Measurements from ENCODE around the gene HK1.

The HK1 gene

GRCh38 chr10:69317175-69317604, 38.9 kb downstream of the HK1 start:
- Histone ChIP-seq H3K36me3 (ENCODE audit: control insufficient read depth, insufficient read depth, low read length) (no peaks in the 10 kb centered on the region), H4K8ac (ENCODE audit: low read depth, low read length) (no peak overlapping the region), H3K4me3 (ENCODE audit: low read length) (no peak overlapping the region), H2BK15ac (replicated peaks; ENCODE audit: low read depth) (no peak overlapping the region), H3K18ac (ENCODE audit: low read length) (no peak overlapping the region), H3K4me1 (ENCODE audit: control insufficient read depth, low read depth, low read length) (peaks cover 36% of the 10 kb centered on the region), H3K79me1 (ENCODE audit: low read length) (peaks cover 7% of the 10 kb centered on the region), H3K27ac (ENCODE audit: low read depth, low read length) (peak overlapping the region; percentile 92), H3K4me2 (ENCODE audit: low read length) (no peak overlapping the region), H2BK120ac (ENCODE audit: low read depth, low read length) (no peak overlapping the region), H3K56ac (ENCODE audit: low read length) (peak overlapping the region; percentile 95), H3K9ac (ENCODE audit: low read length) (peak overlapping the region; percentile 90), H3K23ac (ENCODE audit: low read length) (no peak overlapping the region), H4K5ac (ENCODE audit: low read length) (no peak overlapping the region), H3K27me3 (ENCODE audit: insufficient read depth, low read length, poor library complexity) (no peaks in the 10 kb centered on the region), H3K79me2 (ENCODE audit: control insufficient read depth, insufficient read depth, low read length) (peaks cover 35% of the 10 kb centered on the region), H2BK5ac (ENCODE audit: low read length) (peak overlapping the region; percentile 25), H3K4ac (ENCODE audit: low read depth, low read length) (no peak overlapping the region), H2AK5ac (ENCODE audit: low read length) (peak overlapping the region; percentile 11)
- DNase-seq: peak; percentile 87
- WGBS (ENCODE audit: extremely low coverage, insufficient coverage, low lambda C conversion rate): no CpG with 5 or more reads among the region's 3 CpGs

DNA sequence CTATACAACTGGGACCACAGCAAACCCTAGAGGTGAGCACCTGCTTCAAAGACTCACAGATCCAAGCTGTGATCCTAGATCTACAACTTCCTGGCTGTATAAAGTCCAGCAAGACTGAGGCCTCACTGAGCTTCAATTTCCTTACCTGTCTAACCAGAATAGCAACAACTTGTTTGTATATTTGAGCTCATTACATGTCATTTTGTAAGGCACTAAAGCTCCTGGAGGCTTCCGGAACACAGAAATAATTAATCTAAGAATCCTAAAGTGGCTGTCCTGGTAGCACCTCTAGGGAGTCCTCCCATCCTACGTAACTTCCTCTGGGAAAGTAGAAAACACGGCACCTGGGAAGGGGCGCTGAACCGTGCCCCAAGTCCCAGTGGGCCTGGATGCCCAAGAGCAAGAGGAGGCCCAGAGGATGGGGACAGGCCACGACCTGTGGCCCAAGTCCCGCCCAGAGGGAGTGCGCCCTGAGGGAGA, 39.4 kb downstream of the HK1 start:
- Histone ChIP-seq H3K9ac (ENCODE audit: low read length) (peak overlapping the region; percentile 90), H3K4me2 (ENCODE audit: low read length) (peak overlapping the region; percentile 66), H3K79me1 (ENCODE audit: low read length) (peaks cover 7% of the 10 kb centered on the region), H3K4ac (ENCODE audit: low read depth, low read length) (peak overlapping the region; percentile 74), H3K27ac (ENCODE audit: low read depth, low read length) (peak overlapping the region; percentile 92), H2BK15ac (replicated peaks; ENCODE audit: low read depth) (no peak overlapping the region), H2AK5ac (ENCODE audit: low read length) (peak overlapping the region; percentile 11), H2BK5ac (ENCODE audit: low read length) (peak overlapping the region; percentile 95), H3K56ac (ENCODE audit: low read length) (peak overlapping the region; percentile 95), H3K36me3 (ENCODE audit: control insufficient read depth, insufficient read depth, low read length) (no peaks in the 10 kb centered on the region), H4K8ac (ENCODE audit: low read depth, low read length) (no peak overlapping the region), H3K4me3 (ENCODE audit: low read length) (no peak overlapping the region), H3K18ac (ENCODE audit: low read length) (peak overlapping the region; percentile 94), H4K5ac (ENCODE audit: low read length) (no peak overlapping the region), H3K27me3 (ENCODE audit: insufficient read depth, low read length, poor library complexity) (no peaks in the 10 kb centered on the region), H3K23ac (ENCODE audit: low read length) (no peak overlapping the region), H3K4me1 (ENCODE audit: control insufficient read depth, low read depth, low read length) (peaks cover 36% of the 10 kb centered on the region), H3K79me2 (ENCODE audit: control insufficient read depth, insufficient read depth, low read length) (peaks cover 38% of the 10 kb centered on the region), H2BK120ac (ENCODE audit: low read depth, low read length) (no peak overlapping the region)
- WGBS (ENCODE audit: extremely low coverage, insufficient coverage, low lambda C conversion rate): no CpG with 5 or more reads among the region's 8 CpGs
- no peak for DNase-seq

- H2BK5ac ChIP-seq (ENCODE audit: low read length): peak overlapping the region; percentile 95
- H3K79me1 ChIP-seq (ENCODE audit: low read length): peaks cover 7% of the 10 kb centered on the region
- H3K79me2 ChIP-seq (ENCODE audit: control insufficient read depth, insufficient read depth, low read length): peaks cover 44% of the 10 kb centered on the region
- H3K27ac ChIP-seq (ENCODE audit: low read depth, low read length): peak overlapping the region; percentile 92
- no CpG with 5 or more reads among the region's 90 CpGs for WGBS (ENCODE audit: extremely low coverage, insufficient coverage, low lambda C conversion rate)
- H2BK120ac ChIP-seq (ENCODE audit: low read depth, low read length): no peak overlapping the region
- no peak overlapping the region for H2AK5ac ChIP-seq (ENCODE audit: low read length)
- peak overlapping the region; percentile 66 for H3K4me2 ChIP-seq (ENCODE audit: low read length)
- peak overlapping the region; percentile 95 for H3K56ac ChIP-seq (ENCODE audit: low read length)
- no peaks in the 10 kb centered on the region for H3K36me3 ChIP-seq (ENCODE audit: control insufficient read depth, insufficient read depth, low read length)
- H3K27me3 ChIP-seq (ENCODE audit: insufficient read depth, low read length, poor library complexity): no peaks in the 10 kb centered on the region
- H3K4ac ChIP-seq (ENCODE audit: low read depth, low read length): peak overlapping the region; percentile 74
- H3K23ac ChIP-seq (ENCODE audit: low read length): peak overlapping the region; percentile 57
- peak overlapping the region; percentile 94 for H3K18ac ChIP-seq (ENCODE audit: low read length)
- H4K5ac ChIP-seq (ENCODE audit: low read length): no peak overlapping the region
- H2BK15ac ChIP-seq (replicated peaks; ENCODE audit: low read depth): no peak overlapping the region
- H3K4me3 ChIP-seq (ENCODE audit: low read length): peak overlapping the region; percentile 93
- DNase-seq: peak; percentile 92
- H3K9ac ChIP-seq (ENCODE audit: low read length): peak overlapping the region; percentile 98
- H3K4me1 ChIP-seq (ENCODE audit: control insufficient read depth, low read depth, low read length): peaks cover 34% of the 10 kb centered on the region
- H4K8ac ChIP-seq (ENCODE audit: low read depth, low read length): peak overlapping the region; percentile 1
Observed at GRCh38 chr10:69318106-69318866, 40.0 kb downstream of the HK1 start.

DNA sequence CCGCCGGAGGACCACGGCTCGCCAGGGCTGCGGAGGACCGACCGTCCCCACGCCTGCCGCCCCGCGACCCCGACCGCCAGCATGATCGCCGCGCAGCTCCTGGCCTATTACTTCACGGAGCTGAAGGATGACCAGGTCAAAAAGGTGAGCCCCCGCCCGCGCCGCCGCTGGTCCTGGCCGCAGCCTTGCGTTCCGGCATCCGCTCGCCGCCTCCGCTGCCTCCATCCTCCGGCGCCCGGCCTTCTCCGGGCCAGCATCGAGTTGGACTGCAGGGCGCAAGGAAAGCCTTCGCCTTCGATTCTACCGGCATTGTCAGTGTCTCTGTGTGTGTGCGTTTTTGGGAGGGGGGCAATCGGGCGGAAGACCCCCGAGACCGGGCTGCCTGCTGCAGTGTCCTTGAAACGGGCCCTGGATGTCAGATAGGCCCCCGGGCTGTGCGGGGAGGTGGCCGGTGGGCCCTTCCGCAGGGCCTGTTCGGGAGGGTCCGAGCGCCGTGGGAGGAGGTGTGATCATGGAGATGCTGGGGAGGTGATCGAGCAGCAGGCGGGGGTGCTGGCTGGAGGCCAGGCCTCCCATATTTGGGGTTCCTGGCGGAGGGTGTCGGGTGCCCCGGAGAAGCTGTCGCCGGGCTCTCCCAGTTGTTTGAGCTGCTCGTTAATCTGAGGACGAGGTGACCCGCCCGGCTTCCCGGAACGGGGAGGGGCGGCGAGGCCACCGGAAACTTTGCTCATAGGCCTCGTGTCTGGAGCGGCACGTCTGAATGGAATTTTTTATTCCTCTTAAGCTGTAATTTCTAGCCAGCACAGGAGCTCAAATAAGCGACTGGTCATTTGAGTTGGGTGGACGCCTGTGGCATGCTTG, 40.8 kb downstream of the HK1 start:
- Histone ChIP-seq H3K4me1 (ENCODE audit: control insufficient read depth, low read depth, low read length) (peaks cover 35% of the 10 kb centered on the region), H2BK120ac (ENCODE audit: low read depth, low read length) (peak overlapping the region; percentile 30), H3K9ac (ENCODE audit: low read length) (peak overlapping the region; percentile 98), H3K23ac (ENCODE audit: low read length) (peak overlapping the region; percentile 52), H4K8ac (ENCODE audit: low read depth, low read length) (no peak overlapping the region), H3K36me3 (ENCODE audit: control insufficient read depth, insufficient read depth, low read length) (no peaks in the 10 kb centered on the region), H3K4me3 (ENCODE audit: low read length) (peak overlapping the region; percentile 93), H3K27ac (ENCODE audit: low read depth, low read length) (peak overlapping the region; percentile 79), H3K79me2 (ENCODE audit: control insufficient read depth, insufficient read depth, low read length) (peaks cover 52% of the 10 kb centered on the region), H4K5ac (ENCODE audit: low read length) (no peak overlapping the region), H3K56ac (ENCODE audit: low read length) (peak overlapping the region; percentile 97), H3K27me3 (ENCODE audit: insufficient read depth, low read length, poor library complexity) (no peaks in the 10 kb centered on the region), H3K18ac (ENCODE audit: low read length) (peak overlapping the region; percentile 81), H2BK5ac (ENCODE audit: low read length) (peak overlapping the region; percentile 91), H3K4me2 (ENCODE audit: low read length) (peak overlapping the region; percentile 56), H3K79me1 (ENCODE audit: low read length) (peaks cover 7% of the 10 kb centered on the region), H3K4ac (ENCODE audit: low read depth, low read length) (peak overlapping the region; percentile 39), H2BK15ac (replicated peaks; ENCODE audit: low read depth) (no peak overlapping the region), H2AK5ac (ENCODE audit: low read length) (peak overlapping the region; percentile 75)
- WGBS (ENCODE audit: extremely low coverage, insufficient coverage, low lambda C conversion rate): no CpG with 5 or more reads among the region's 73 CpGs
- no peak for DNase-seq

DNA sequence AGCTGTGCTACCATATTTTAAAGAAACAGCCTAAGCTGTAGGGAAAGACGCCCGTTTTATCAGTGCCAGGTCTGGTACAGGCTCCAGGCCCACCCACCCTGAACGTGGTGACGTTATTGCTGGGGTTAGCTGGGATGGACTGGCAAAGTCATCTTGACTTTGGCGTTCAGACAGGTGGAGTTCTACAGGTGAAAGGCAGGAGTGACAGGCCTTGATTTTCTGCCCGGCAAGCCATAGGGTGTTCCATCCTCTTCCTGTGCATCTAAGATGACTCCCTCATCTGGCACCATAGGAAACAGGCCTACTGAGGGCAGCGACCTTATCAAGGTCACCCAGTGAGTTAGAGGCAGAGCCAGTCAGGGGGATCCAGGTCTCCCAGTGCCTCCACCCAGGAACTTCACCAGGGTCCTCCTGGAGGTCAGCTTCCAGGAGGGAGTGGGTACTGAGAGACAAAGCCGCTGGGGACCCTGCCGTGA, 41.6 kb downstream of the HK1 start:
- Histone ChIP-seq H2BK5ac (ENCODE audit: low read length) (peak overlapping the region; percentile 23), H3K4me2 (ENCODE audit: low read length) (peak overlapping the region; percentile 56), H3K4ac (ENCODE audit: low read depth, low read length) (no peak overlapping the region), H4K5ac (ENCODE audit: low read length) (no peak overlapping the region), H3K27ac (ENCODE audit: low read depth, low read length) (no peak overlapping the region), H3K18ac (ENCODE audit: low read length) (peak overlapping the region; percentile 21), H3K23ac (ENCODE audit: low read length) (peak overlapping the region; percentile 57), H3K36me3 (ENCODE audit: control insufficient read depth, insufficient read depth, low read length) (no peaks in the 10 kb centered on the region), H4K8ac (ENCODE audit: low read depth, low read length) (no peak overlapping the region), H2BK120ac (ENCODE audit: low read depth, low read length) (no peak overlapping the region), H3K4me3 (ENCODE audit: low read length) (peak overlapping the region; percentile 93), H2BK15ac (replicated peaks; ENCODE audit: low read depth) (no peak overlapping the region), H3K9ac (ENCODE audit: low read length) (peak overlapping the region; percentile 98), H3K79me1 (ENCODE audit: low read length) (peaks cover 8% of the 10 kb centered on the region), H3K56ac (ENCODE audit: low read length) (peak overlapping the region; percentile 97), H3K79me2 (ENCODE audit: control insufficient read depth, insufficient read depth, low read length) (peaks cover 59% of the 10 kb centered on the region), H3K27me3 (ENCODE audit: insufficient read depth, low read length, poor library complexity) (no peaks in the 10 kb centered on the region), H2AK5ac (ENCODE audit: low read length) (peak overlapping the region; percentile 49), H3K4me1 (ENCODE audit: control insufficient read depth, low read depth, low read length) (peaks cover 32% of the 10 kb centered on the region)
- DNase-seq: no peak
- no CpG with 5 or more reads among the region's 9 CpGs for WGBS (ENCODE audit: extremely low coverage, insufficient coverage, low lambda C conversion rate)

All from mesendoderm (in vitro differentiated cells).